SU-DHL-6 (cell line): Measurements from ENCODE around the gene MPHOSPH9.

ENCODE experiments used
- H2AFZ ChIP-seq: fragments of 200-600 bp; sonication (generic); 2 replicates; pipeline ENCODE4 v1.6.1; 2014; ENCODE audit warnings: low read depth, mild to moderate bottlenecking, moderate library complexity, mixed read lengths, antibody characterized with exemption, low read length; ENCODE audit not compliant: severe bottlenecking
- H3F3A ChIP-seq: fragments of 200-600 bp; shearing (Covaris generic); 2 replicates; pipeline ENCODE4 v1.6.0; 2016; ENCODE audit warnings: antibody characterized with exemption, mild to moderate bottlenecking; ENCODE audit not compliant: insufficient read depth
- H3K27ac ChIP-seq: fragments of 200-600 bp; sonication (generic); 2 replicates; pipeline ENCODE4 v1.5.1; 2016; ENCODE audit warnings: low read depth, mild to moderate bottlenecking, low read length, moderate library complexity, mixed read lengths
- H3K27me3 ChIP-seq: fragments of 200-600 bp; sonication (generic), shearing (Covaris generic); 2 replicates; pipeline ENCODE4 v1.6.0; 2014; ENCODE audit warnings: mild to moderate bottlenecking, low read length
- H3K36me3 ChIP-seq: fragments of 200-600 bp; sonication (generic); 2 replicates; pipeline ENCODE4 v1.6.1; 2014; ENCODE audit warnings: mild to moderate bottlenecking, low read length, mixed read lengths
- H3K4me2 ChIP-seq: fragments of 300-600, 200-600 bp; shearing (Covaris generic), sonication (generic); 2 replicates; pipeline ENCODE4 v1.6.0; 2014; ENCODE audit warnings: low read length, low read depth, mild to moderate bottlenecking; ENCODE audit not compliant: poor library complexity, severe bottlenecking
- H3K4me3 ChIP-seq: fragments of 200-600 bp; sonication (generic); 2 replicates; pipeline ENCODE4 v1.5.1; 2014; ENCODE audit warnings: antibody characterized with exemption, low read length, mild to moderate bottlenecking, mixed read lengths; ENCODE audit not compliant: insufficient read depth, poor library complexity, severe bottlenecking
- H3K79me2 ChIP-seq: fragments of 200-600 bp; sonication (generic); 2 replicates; pipeline ENCODE4 v1.6.1; 2014; ENCODE audit warnings: mild to moderate bottlenecking, low read length, moderate library complexity; ENCODE audit not compliant: insufficient read depth
- H3K9ac ChIP-seq: fragments of 200-600 bp; sonication (generic); 2 replicates; pipeline ENCODE4 v1.7.0; 2014; ENCODE audit warnings: mild to moderate bottlenecking, low read length
- H3K9me2 ChIP-seq: fragments of 200-600 bp; sonication (generic); replicated peaks from 2 replicates; pipeline ENCODE4 v1.6.1; 2014; ENCODE audit warnings: low read length; ENCODE audit not compliant: insufficient read depth
- H3K9me3 ChIP-seq: fragments of 200-600 bp; sonication (generic); 2 replicates; pipeline ENCODE4 v1.6.1; 2014; ENCODE audit warnings: low read length, mixed read lengths; ENCODE audit not compliant: insufficient read depth
- H4K20me1 ChIP-seq: fragments of 200-600 bp; sonication (generic); 2 replicates; pipeline ENCODE4 v1.6.1; 2014; ENCODE audit warnings: low read depth, mild to moderate bottlenecking, antibody characterized with exemption, low read length, moderate library complexity, mixed read lengths
- EZH2phosphoT487 ChIP-seq: fragments of 200-600 bp; sonication (generic), shearing (Covaris generic); conservative IDR thresholded peaks from 2 replicates; pipeline ENCODE4 v1.6.1; 2018; ENCODE audit warnings: mild to moderate bottlenecking, antibody characterized with exemption, low read length, moderate library complexity, mixed read lengths
- TF ChIP-seq, protein P1 (sequence below): fragments of 200-600 bp; sonication (generic); IDR thresholded peaks from one replicate; pipeline ENCODE4 v1.5.1; 2017; ENCODE audit warnings: antibody characterized with exemption, mild to moderate bottlenecking, low read length, moderate library complexity; ENCODE audit not compliant: insufficient read depth, poor library complexity, severe bottlenecking

Gene MPHOSPH9

GRCh38 chr12:123151457-123152454 lies 81.2 kb downstream of the MPHOSPH9 start:
- TF ChIP-seq, protein P1, sequence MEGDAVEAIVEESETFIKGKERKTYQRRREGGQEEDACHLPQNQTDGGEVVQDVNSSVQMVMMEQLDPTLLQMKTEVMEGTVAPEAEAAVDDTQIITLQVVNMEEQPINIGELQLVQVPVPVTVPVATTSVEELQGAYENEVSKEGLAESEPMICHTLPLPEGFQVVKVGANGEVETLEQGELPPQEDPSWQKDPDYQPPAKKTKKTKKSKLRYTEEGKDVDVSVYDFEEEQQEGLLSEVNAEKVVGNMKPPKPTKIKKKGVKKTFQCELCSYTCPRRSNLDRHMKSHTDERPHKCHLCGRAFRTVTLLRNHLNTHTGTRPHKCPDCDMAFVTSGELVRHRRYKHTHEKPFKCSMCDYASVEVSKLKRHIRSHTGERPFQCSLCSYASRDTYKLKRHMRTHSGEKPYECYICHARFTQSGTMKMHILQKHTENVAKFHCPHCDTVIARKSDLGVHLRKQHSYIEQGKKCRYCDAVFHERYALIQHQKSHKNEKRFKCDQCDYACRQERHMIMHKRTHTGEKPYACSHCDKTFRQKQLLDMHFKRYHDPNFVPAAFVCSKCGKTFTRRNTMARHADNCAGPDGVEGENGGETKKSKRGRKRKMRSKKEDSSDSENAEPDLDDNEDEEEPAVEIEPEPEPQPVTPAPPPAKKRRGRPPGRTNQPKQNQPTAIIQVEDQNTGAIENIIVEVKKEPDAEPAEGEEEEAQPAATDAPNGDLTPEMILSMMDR, result no peak
- no peak for TF ChIP-seq EZH2phosphoT487
- Histone ChIP-seq H3K4me2 (peak overlapping the region; percentile 72), H3K9me2 (no peaks in the 10 kb centered on the region), H3K79me2 (no peaks in the 10 kb centered on the region), H3K4me3 (peak overlapping the region; percentile 43), H3K27ac (no peak overlapping the region), H3K9me3 (no peaks in the 10 kb centered on the region), H3F3A (peaks cover 18% of the 10 kb centered on the region), H3K27me3 (no peaks in the 10 kb centered on the region), H3K36me3 (peaks cover 7% of the 10 kb centered on the region; the same call in 1 of the 2 replicates), H4K20me1 (no peaks in the 10 kb centered on the region), H2AFZ (peak overlapping the region; percentile 72), H3K9ac (peak overlapping the region; percentile 48; the same call in 1 of the 2 replicates)

DNA sequence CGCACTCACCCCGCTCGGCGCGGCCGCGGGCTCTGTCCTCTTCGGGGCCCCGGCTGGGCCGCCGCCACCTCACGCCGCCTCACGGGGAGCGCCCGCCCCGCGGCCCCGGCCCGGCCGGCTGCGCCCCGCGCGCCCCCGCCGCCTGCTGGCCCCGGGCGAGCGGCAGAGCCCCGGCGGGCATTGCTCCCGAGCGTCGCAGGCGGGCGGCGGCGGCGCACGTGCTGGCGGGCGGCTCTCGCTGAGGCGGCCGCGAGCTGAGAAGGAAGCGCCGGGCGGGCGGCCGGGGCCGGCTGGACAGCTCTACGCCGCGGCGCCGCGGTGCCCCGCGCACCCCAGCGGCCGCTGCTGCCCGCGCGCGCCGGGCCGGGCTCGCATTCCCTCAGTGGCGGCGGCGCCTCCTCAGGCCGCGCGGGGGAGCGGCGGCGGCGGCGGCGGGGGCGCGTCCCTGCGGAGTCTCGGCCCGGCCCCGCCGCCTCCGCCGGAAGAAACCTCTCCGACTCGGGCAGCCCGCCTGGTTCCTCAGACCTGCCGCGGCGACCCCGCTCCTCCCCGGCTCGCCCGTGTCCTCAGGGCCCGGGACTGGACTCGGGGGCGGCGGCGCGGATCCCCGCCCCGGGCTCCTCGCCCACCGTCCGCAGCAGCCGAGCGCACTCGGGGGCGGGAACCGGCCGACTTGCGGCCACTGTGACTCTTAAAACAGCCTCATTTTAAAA lies 82.0 kb downstream of the MPHOSPH9 start, which contains the start of gene PITPNM2:
TSS of gene PITPNM2 (minus strand) at position 347 of the 713 bp plus-strand sequence. CDS start 116,500 bp downstream, outside the sequence.
- no peak within 1 kb of the TSS for H3K27ac ChIP-seq
- TF ChIP-seq EZH2phosphoT487, result no peak
- TF ChIP-seq, protein P1, result no peak
- no peaks in the 10 kb centered on the region for H4K20me1 ChIP-seq
- H3K9me2 ChIP-seq, result no peaks in the 10 kb centered on the region
- peak within 1 kb of the TSS; percentile 72 for H3K4me2 ChIP-seq
- no peaks in the 10 kb centered on the region for H3K79me2 ChIP-seq
- H3K36me3 ChIP-seq, result no peaks in the 10 kb centered on the region; the same call in 1 of the 2 replicates
- H3F3A ChIP-seq, result peaks cover 18% of the 10 kb centered on the region
- peak within 1 kb of the TSS; percentile 72 for H2AFZ ChIP-seq
- no peaks in the 10 kb centered on the region for H3K27me3 ChIP-seq
- peak within 1 kb of the TSS; percentile 48; the same call in 1 of the 2 replicates for H3K9ac ChIP-seq
- H3K4me3 ChIP-seq, result peak within 1 kb of the TSS; percentile 43
- H3K9me3 ChIP-seq, result no peaks in the 10 kb centered on the region

DNA sequence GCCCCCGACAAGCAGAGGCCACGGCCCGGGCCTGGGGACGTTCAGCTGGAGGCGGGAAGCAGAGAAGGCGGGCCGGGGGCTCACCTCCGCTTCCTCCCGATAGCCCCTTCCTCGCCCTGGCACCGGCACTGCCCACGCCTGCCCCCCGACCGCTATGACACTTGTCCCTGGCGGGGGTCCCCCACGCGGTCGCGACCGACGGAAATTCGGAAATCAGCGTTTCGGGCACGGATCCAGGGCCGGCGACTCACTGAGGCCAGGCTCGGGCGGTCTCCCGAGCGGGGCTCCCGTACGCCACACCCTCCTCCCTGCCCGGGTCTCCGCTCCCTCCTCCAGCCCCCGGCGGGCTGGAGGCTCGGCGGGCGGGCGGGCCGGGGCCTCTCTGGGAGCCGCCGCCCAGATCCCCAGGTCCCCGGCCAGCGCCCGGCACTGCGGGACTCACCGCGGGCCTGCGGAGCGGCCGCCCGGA lies 82.6 kb downstream of the MPHOSPH9 start:
- Histone ChIP-seq H3K9me3 (no peaks in the 10 kb centered on the region), H3F3A (peaks cover 18% of the 10 kb centered on the region), H3K79me2 (no peaks in the 10 kb centered on the region), H4K20me1 (no peaks in the 10 kb centered on the region), H3K4me3 (peak overlapping the region; percentile 24), H3K27ac (no peak overlapping the region), H2AFZ (no peak overlapping the region), H3K9ac (no peak overlapping the region), H3K9me2 (no peaks in the 10 kb centered on the region), H3K27me3 (no peaks in the 10 kb centered on the region), H3K36me3 (no peaks in the 10 kb centered on the region), H3K4me2 (peak overlapping the region; percentile 41)
- TF ChIP-seq EZH2phosphoT487, result no peak
- TF ChIP-seq, protein P1, result no peak
